K562 (cell line): ENCODE data around the gene AHNAK. TPM values are rescaled to one million over a fixed set of nuclear protein-coding genes. Genes with fewer than 3 reads are reported as not detected.

ENCODE experiments used
- ATAC-seq: fragments of 200-7000 bp; cut with Tn5 transposase; 3 replicates; pipeline ENCODE4 v1.9.1; 2020; ENCODE audit warnings: moderate library complexity
- BruUV-seq: library from RNA; stranded (reverse); fragments of 400-500 nt; replicated peaks from 2 replicates; lab custom pipeline; 2021; lab: Mats Ljungman, UMichigan
- CTCF ChIA-PET: fragments of 300-600 bp; formaldehyde crosslinking; extraction: SDS; loops from one replicate; lab custom pipeline; 2021; ENCODE audit warnings: low intra/inter-chr PET ratio; lab: Yijun Ruan, JAX
- POLR2A ChIA-PET: fragments of 300-600, 350-650 bp; sonication (Branson Sonifier 250); formaldehyde crosslinking; extraction: SDS; loops from one replicate; lab custom pipeline; 2021; ENCODE audit warnings: antibody characterized with exemption, inconsistent platforms; lab: Yijun Ruan, JAX
- DNase-seq, 4 experiments: peaks; one replicate each; pipeline versions ENCODE4 v3.0.0 to v3.0.0-alpha.2; 2011 to 2018; ENCODE audit warnings: low spot score in 3 of 4, mixed read lengths in 3 of 4; ENCODE audit errors: extremely low read depth in 1 of 4
- FAIRE-seq: peaks from 2 replicates; lab custom pipeline; 2011; peaks lifted over from hg19 to GRCh38; lab: Jason Lieb, UNC
- H2AFZ ChIP-seq: 2 replicates; pipeline ENCODE4 v1.6.0; 2011; ENCODE audit warnings: low read depth, low read length, control low read depth, inconsistent platforms
- H3K27ac ChIP-seq: fragments of 200-600 bp; 3 replicates; pipeline ENCODE4 v1.8.0; 2011; ENCODE audit warnings: low read depth, mild to moderate bottlenecking, control low read depth, inconsistent platforms, low read length, moderate library complexity, mixed read lengths; ENCODE audit errors: extremely low read depth
- H3K27me3 ChIP-seq, 2 experiments: fragments of 300-600 bp in 1 of 2; 2 replicates in 1 of 2; 3 replicates in 1 of 2; pipeline versions ENCODE4 v1.6.0 to v1.8.0; 2011; ENCODE audit warnings: inconsistent platforms in 2 of 2, low read length in 2 of 2, mild to moderate bottlenecking in 1 of 2, mixed read lengths in 1 of 2, moderate library complexity in 1 of 2; ENCODE audit not compliant: control insufficient read depth in 2 of 2, insufficient read depth in 2 of 2
- H3K36me3 ChIP-seq: fragments of 300-600 bp; 3 replicates; pipeline ENCODE4 v1.8.0; 2011; ENCODE audit warnings: mild to moderate bottlenecking, low read length, inconsistent platforms; ENCODE audit not compliant: control insufficient read depth, insufficient read depth
- H3K4me1 ChIP-seq, 2 experiments: fragments of 200-600 bp in 1 of 2; replicated peaks in 1 of 2; 2 replicates in 1 of 2; 3 replicates in 1 of 2; pipeline versions ENCODE4 v1.5.1 to v1.8.0; 2011; ENCODE audit warnings: inconsistent platforms in 2 of 2, low read length in 2 of 2, mild to moderate bottlenecking in 1 of 2, mixed read lengths in 1 of 2, moderate library complexity in 1 of 2; ENCODE audit not compliant: control insufficient read depth in 2 of 2, insufficient read depth in 2 of 2
- H3K4me2 ChIP-seq: 2 replicates; pipeline ENCODE4 v1.6.1; 2011; ENCODE audit warnings: low read length, control low read depth, inconsistent platforms, mixed read lengths; ENCODE audit not compliant: insufficient read depth
- H3K4me3 ChIP-seq: fragments of 200-600 bp; sonication (generic), shearing (Covaris generic); 2 replicates; pipeline ENCODE4 v1.5.1; 2016; ENCODE audit warnings: control low read depth, inconsistent platforms
- H3K79me2 ChIP-seq: fragments of 200-600 bp; 3 replicates; pipeline ENCODE4 v1.8.0; 2011; ENCODE audit warnings: low read length, inconsistent platforms; ENCODE audit not compliant: control insufficient read depth, insufficient read depth
- H3K9ac ChIP-seq, 2 experiments: 2 replicates each; pipeline versions ENCODE4 v1.6.0 to v1.6.1; 2011; ENCODE audit warnings: low read depth in 2 of 2, low read length in 2 of 2, control low read depth in 1 of 2, inconsistent platforms in 1 of 2, mild to moderate bottlenecking in 1 of 2, mixed read lengths in 1 of 2; ENCODE audit not compliant: insufficient read depth in 1 of 2
- H3K9me1 ChIP-seq: one replicate; pipeline ENCODE4 v1.6.0; 2011; ENCODE audit warnings: inconsistent platforms, mild to moderate bottlenecking, low read length, moderate library complexity; ENCODE audit not compliant: control insufficient read depth, insufficient read depth
- H3K9me3 ChIP-seq: replicated peaks from 2 replicates; pipeline ENCODE4 v1.5.1; 2011; ENCODE audit warnings: low read depth, low read length, inconsistent platforms; ENCODE audit not compliant: control insufficient read depth, insufficient read depth
- H4K20me1 ChIP-seq: replicated peaks from 2 replicates; pipeline ENCODE4 v1.6.1; 2011; ENCODE audit warnings: low read length, inconsistent platforms, mixed read lengths; ENCODE audit not compliant: control insufficient read depth, insufficient read depth
- ARHGAP35 ChIP-seq: fragments of 450-650 bp; IDR thresholded peaks from 2 replicates; pipeline ENCODE4 v1.6.1; 2018; ENCODE audit not compliant: partially characterized antibody
- JUNB ChIP-seq: fragments of 450-650 bp; formaldehyde crosslinking; conservative IDR thresholded peaks from 2 replicates; pipeline ENCODE4 v1.4.0; 2020; ENCODE audit warnings: mild to moderate bottlenecking
- L3MBTL2 ChIP-seq: fragments of 450-650 bp; IDR thresholded peaks from 2 replicates; pipeline ENCODE4 v1.6.1; 2016; ENCODE audit warnings: mild to moderate bottlenecking, moderate library complexity
- SMAD1 ChIP-seq: fragments of 150-350 bp; IDR thresholded peaks from 2 replicates; pipeline ENCODE4 v1.6.1; 2014; ENCODE audit warnings: low read length, low read depth; ENCODE audit not compliant: partially characterized antibody
- TGIF2 ChIP-seq: sonication (generic); formaldehyde crosslinking; IDR thresholded peaks from 2 replicates; pipeline ENCODE4 v1.8.1; 2022; ENCODE audit warnings: mild to moderate bottlenecking, missing genetic modification reagents, moderate library complexity
- TSHZ1 ChIP-seq: fragments of 250-450 bp; sonication (Bioruptor Pico); IDR thresholded peaks from 2 replicates; pipeline ENCODE4 v1.4.0; 2020; ENCODE audit warnings: mild to moderate bottlenecking, moderate library complexity
- ZFP30 ChIP-seq: fragments of 250-450 bp; sonication (Bioruptor Pico); IDR thresholded peaks from 2 replicates; pipeline ENCODE4 v1.8.0; 2022; ENCODE audit warnings: moderate library complexity, mild to moderate bottlenecking, inconsistent platforms, borderline replicate concordance
- ZNF318 ChIP-seq, 2 experiments: fragments of 450-650 bp; IDR thresholded peaks; 2 replicates each; pipeline ENCODE4 v1.6.1; 2016; ENCODE audit warnings: mild to moderate bottlenecking in 2 of 2, borderline replicate concordance in 1 of 2, low read depth in 1 of 2, moderate library complexity in 1 of 2
- WGBS: fragments of 100-300 bp; shearing (Covaris generic); methylation state at CpG from one replicate; pipeline ENCODE4 v1.1.6; 2016; ENCODE audit warnings: low coverage, mixed read lengths; ENCODE audit not compliant: insufficient coverage; ENCODE audit errors: missing lambda C conversion rate; 5-methylcytosine and 5-hydroxymethylcytosine counted together
- in situ Hi-C: fragments of 300-500 bp; cut with MboI; formaldehyde crosslinking; loops from 4 replicates; pipeline ENCODE4 v1.15.0; 2018; ENCODE audit warnings: inconsistent platforms, mixed read lengths
- intact Hi-C: fragments of 100-400 bp; cut with micrococcal nuclease; formaldehyde crosslinking; loops from 2 replicates; pipeline ENCODE4 v1.14.2; 2022
- polyA plus RNA-seq, 8 experiments: library from polyadenylated mRNA; depleted of rRNA in 4 of 8; stranded (reverse) in 5 of 8; unstranded in 3 of 8; fragments of >200 nt; fragmentation: Nextera tagmentation in 2 of 8; fragmentation: Illumina TruSeq in 1 of 8; extraction: Ambion mirVana in 2 of 8; extraction: Trizol in 1 of 8; gene quantifications; 2 replicates each; pipeline versions ENCODE4 v1.2.1 to v1.2.3, GENCODE V29; 2011 to 2014; ENCODE audit warnings: inconsistent platforms in 1 of 8, missing spikeins in 1 of 8
- total RNA-seq, 7 experiments: library from RNA; depleted of rRNA in 6 of 7; stranded (reverse); fragments of >200 nt in 6 of 7; fragmentation: Illumina TruSeq in 2 of 7; extraction: Trizol in 2 of 7; gene quantifications; 2 replicates each; pipeline versions ENCODE4 v1.2.1 to v1.2.3, GENCODE V29; 2011 to 2021; ENCODE audit warnings: low replicate concordance in 1 of 7

The AHNAK gene
- total and polyA plus RNA-seq, 9 of the 15 experiments (the other 6 are each of a cell fraction or from before 2014, with no cell fraction given), result 1.5 to 89.7 (median 45.0) TPM

- H4K20me1 ChIP-seq, result peaks cover 3% of the 10 kb centered on the region; the same call in 1 of the 2 replicates
- H3K4me2 ChIP-seq, result no peak overlapping the region
- no peaks in the 10 kb centered on the region for H3K9me1 ChIP-seq
- POLR2A ChIA-PET, result interaction anchor here (1.0 to 2.0 kb wide), 4 partner anchors 12 to 194 kb away, joined by 3 to 17 read pairs (median 5); partner anchors contain the start of genes C11orf98, CSKMT and TUT1
- H3K36me3 ChIP-seq, result peaks cover 75% of the 10 kb centered on the region
- FAIRE-seq (no peak), ATAC-seq (no peak), DNase-seq (no peak)
- BruUV-seq, result no TSS peak
- peaks cover 8 to 31% of the 10 kb centered on the region in 2 experiments; a peak in 4 of 5 replicates for H3K4me1 ChIP-seq
- H3K9ac ChIP-seq, result peak overlapping the region in 1 of 2 experiments; percentile 82; a peak in 2 of 4 replicates
- no peaks in the 10 kb centered on the region for H3K27me3 ChIP-seq
- intact Hi-C loops (no loop called here), in situ Hi-C loops (no loop called here)
- H3K9me3 ChIP-seq, result no peaks in the 10 kb centered on the region
- H3K27ac ChIP-seq, result no peak overlapping the region; the same call in 2 of the 3 replicates
- CTCF ChIA-PET, result no interaction called here
- WGBS, result 88% methylated on average over 11 of the region's 12 CpGs
- no peak overlapping the region for H3K4me3 ChIP-seq
- TF ChIP-seq TSHZ1 (no peak), JUNB (CRISPR knock-in tag) (no peak), SMAD1 (no peak), ZNF318 (IDR thresholded peaks at IDR 0.05; ENCODE audit: borderline replicate concordance in 1 of 2, low read depth in 1 of 2) (no peak), TGIF2 (CRISPR knock-in tag) (no peak), L3MBTL2 (no peak), ARHGAP35 (no peak), ZFP30 (CRISPR knock-in tag) (no peak)
- H2AFZ ChIP-seq, result no peak overlapping the region
- peaks cover 31% of the 10 kb centered on the region for H3K79me2 ChIP-seq
Observed at GRCh38 chr11:62577046-62577714, 30.6 kb upstream of the AHNAK start.
